ENCODE measurements around the gene KLHL18. TPM values are rescaled to one million over a fixed set of nuclear protein-coding genes. Genes with fewer than 3 reads are reported as not detected.
"Not testable (repeated sequence)": the region's sequence is repeated elsewhere in the genome, so short reads cannot be mapped to it uniquely, and the experiment has no call there.

The KLHL18 gene
- total RNA-seq, 2 experiments from 2014 or later = 42.2 to 48.6 TPM

GRCh38 chr3:47316151-47316550, 33.4 kb downstream of the KLHL18 start:
- not testable (repeated sequence) for H3K9me3 Mint-ChIP-seq, H3K27ac Mint-ChIP-seq, H3K27me3 Mint-ChIP-seq, H3K4me1 Mint-ChIP-seq, H3K36me3 Mint-ChIP-seq, H3K4me3 Mint-ChIP-seq, DNase-seq

- no peak for DNase-seq
- no peak overlapping the region for H3K4me3 Mint-ChIP-seq
- H3K27ac Mint-ChIP-seq = no peak overlapping the region
- H3K36me3 Mint-ChIP-seq = peaks cover 4% of the 10 kb centered on the region
- H3K27me3 Mint-ChIP-seq = no peaks in the 10 kb centered on the region
- H3K9me3 Mint-ChIP-seq = no peaks in the 10 kb centered on the region
- H3K4me1 Mint-ChIP-seq = peaks cover 6% of the 10 kb centered on the region
Measured at GRCh38 chr3:47318916-47319315, 36.2 kb downstream of the KLHL18 start.

- Mint-ChIP-seq H3K36me3 (peaks cover 4% of the 10 kb centered on the region), H3K4me3 (no peak overlapping the region), H3K4me1 (peaks cover 4% of the 10 kb centered on the region), H3K27me3 (no peaks in the 10 kb centered on the region), H3K27ac (no peak overlapping the region), H3K9me3 (no peaks in the 10 kb centered on the region)
- no peak for DNase-seq
Measured at GRCh38 chr3:47319956-47320355, 37.2 kb downstream of the KLHL18 start.

- Mint-ChIP-seq H3K4me3 (no peak overlapping the region), H3K27me3 (no peaks in the 10 kb centered on the region), H3K36me3 (peaks cover 10% of the 10 kb centered on the region), H3K9me3 (no peaks in the 10 kb centered on the region), H3K4me1 (peaks cover 3% of the 10 kb centered on the region), H3K27ac (peak overlapping the region; percentile 26)
- DNase-seq = no peak
Measured at GRCh38 chr3:47323431-47324277, 40.9 kb downstream of the KLHL18 start.

GRCh38 chr3:47324278-47324865, 41.6 kb downstream of the KLHL18 start:
- no peak overlapping the region for H3K4me3 Mint-ChIP-seq
- H3K9me3 Mint-ChIP-seq = no peaks in the 10 kb centered on the region
- no peaks in the 10 kb centered on the region for H3K27me3 Mint-ChIP-seq
- H3K4me1 Mint-ChIP-seq = peaks cover 3% of the 10 kb centered on the region
- peak; percentile 13 for DNase-seq
- H3K27ac Mint-ChIP-seq = no peak overlapping the region
- H3K36me3 Mint-ChIP-seq = peaks cover 10% of the 10 kb centered on the region

- no peaks in the 10 kb centered on the region for H3K4me1 Mint-ChIP-seq
- DNase-seq = no peak
- H3K36me3 Mint-ChIP-seq = peaks cover 22% of the 10 kb centered on the region
- no peaks in the 10 kb centered on the region for H3K27me3 Mint-ChIP-seq
- no peak overlapping the region for H3K4me3 Mint-ChIP-seq
- peak overlapping the region; percentile 1 for H3K27ac Mint-ChIP-seq
- H3K9me3 Mint-ChIP-seq = no peaks in the 10 kb centered on the region
Measured at GRCh38 chr3:47333907-47334306, 51.2 kb downstream of the KLHL18 start.

- no peak for DNase-seq
- Mint-ChIP-seq H3K4me1 (no peaks in the 10 kb centered on the region), H3K27ac (no peak overlapping the region), H3K27me3 (no peaks in the 10 kb centered on the region), H3K4me3 (no peak overlapping the region), H3K9me3 (no peaks in the 10 kb centered on the region), H3K36me3 (peaks cover 19% of the 10 kb centered on the region)
Measured at GRCh38 chr3:47337656-47338055, 54.9 kb downstream of the KLHL18 start.

GRCh38 chr3:47339951-47340350, 57.2 kb downstream of the KLHL18 start:
- Mint-ChIP-seq H3K36me3 (peaks cover 17% of the 10 kb centered on the region), H3K9me3 (no peaks in the 10 kb centered on the region), H3K4me3 (no peak overlapping the region), H3K4me1 (no peaks in the 10 kb centered on the region), H3K27me3 (no peaks in the 10 kb centered on the region), H3K27ac (no peak overlapping the region)
- no peak for DNase-seq

- H3K4me3 Mint-ChIP-seq = no peak overlapping the region
- H3K9me3 Mint-ChIP-seq = no peaks in the 10 kb centered on the region
- H3K27me3 Mint-ChIP-seq = no peaks in the 10 kb centered on the region
- no peaks in the 10 kb centered on the region for H3K4me1 Mint-ChIP-seq
- H3K36me3 Mint-ChIP-seq = peaks cover 24% of the 10 kb centered on the region
- no peak for DNase-seq
- H3K27ac Mint-ChIP-seq = no peak overlapping the region
Measured at GRCh38 chr3:47340866-47341265, 58.1 kb downstream of the KLHL18 start.

- H3K4me3 Mint-ChIP-seq = no peak overlapping the region
- peak overlapping the region; percentile 15 for H3K27ac Mint-ChIP-seq
- DNase-seq = no peak
- no peaks in the 10 kb centered on the region for H3K27me3 Mint-ChIP-seq
- H3K9me3 Mint-ChIP-seq = no peaks in the 10 kb centered on the region
- H3K36me3 Mint-ChIP-seq = peaks cover 20% of the 10 kb centered on the region
- peaks cover 3% of the 10 kb centered on the region for H3K4me1 Mint-ChIP-seq
Measured at GRCh38 chr3:47342151-47342550, 59.4 kb downstream of the KLHL18 start.

GRCh38 chr3:47342812-47343211, 60.1 kb downstream of the KLHL18 start:
- no peak overlapping the region for H3K4me3 Mint-ChIP-seq
- no peak overlapping the region for H3K27ac Mint-ChIP-seq
- H3K27me3 Mint-ChIP-seq = no peaks in the 10 kb centered on the region
- no peaks in the 10 kb centered on the region for H3K9me3 Mint-ChIP-seq
- H3K4me1 Mint-ChIP-seq = peaks cover 5% of the 10 kb centered on the region
- peaks cover 23% of the 10 kb centered on the region for H3K36me3 Mint-ChIP-seq
- DNase-seq = no peak

GRCh38 chr3:47343471-47343971, 60.8 kb downstream of the KLHL18 start:
- Mint-ChIP-seq H3K4me1 (peaks cover 5% of the 10 kb centered on the region), H3K27me3 (no peaks in the 10 kb centered on the region), H3K36me3 (peaks cover 18% of the 10 kb centered on the region), H3K27ac (no peak overlapping the region), H3K4me3 (no peak overlapping the region), H3K9me3 (no peaks in the 10 kb centered on the region)
- no peak for DNase-seq

- peaks cover 16% of the 10 kb centered on the region for H3K36me3 Mint-ChIP-seq
- no peak for DNase-seq
- H3K4me1 Mint-ChIP-seq = peaks cover 5% of the 10 kb centered on the region
- H3K9me3 Mint-ChIP-seq = no peaks in the 10 kb centered on the region
- no peak overlapping the region for H3K4me3 Mint-ChIP-seq
- no peaks in the 10 kb centered on the region for H3K27me3 Mint-ChIP-seq
- no peak overlapping the region for H3K27ac Mint-ChIP-seq
Measured at GRCh38 chr3:47344971-47345370, 62.2 kb downstream of the KLHL18 start.

- Mint-ChIP-seq H3K27me3 (no peaks in the 10 kb centered on the region), H3K4me1 (peaks cover 5% of the 10 kb centered on the region), H3K4me3 (no peak overlapping the region), H3K27ac (no peak overlapping the region), H3K9me3 (no peaks in the 10 kb centered on the region), H3K36me3 (peaks cover 12% of the 10 kb centered on the region)
- no peak for DNase-seq
Measured at GRCh38 chr3:47347217-47347801, 64.6 kb downstream of the KLHL18 start.

- Mint-ChIP-seq H3K9me3 (no peaks in the 10 kb centered on the region), H3K36me3 (peaks cover 12% of the 10 kb centered on the region), H3K4me1 (peaks cover 5% of the 10 kb centered on the region), H3K4me3 (no peak overlapping the region), H3K27ac (no peak overlapping the region), H3K27me3 (no peaks in the 10 kb centered on the region)
- no peak for DNase-seq
Measured at GRCh38 chr3:47348411-47349154, 65.8 kb downstream of the KLHL18 start.
